Measurements from ENCODE around the gene LY6G6C. TPM values are rescaled to one million over a fixed set of nuclear protein-coding genes. Genes with fewer than 3 reads are reported as not detected.

Gene LY6G6C
- total and polyA plus RNA-seq, 2 of the 13 experiments (the other 11 are each of a cell fraction or from before 2014, with no cell fraction given), result 0.15 TPM; not detected in 1

GRCh38 chr6:31737991-31738979, 16.7 kb upstream of the LY6G6C start (continued):
- TF ChIP-seq ZNF597 (CRISPR knock-in tag; IDR thresholded peaks at IDR 0.05) (no peak), MIXL1 (CRISPR knock-in tag; IDR thresholded peaks at IDR 0.05) (peak; percentile 86), ZNF850 (CRISPR knock-in tag; conservative IDR thresholded peaks at IDR 0.05) (no peak), HNF4G (IDR thresholded peaks at IDR 0.05; ENCODE audit: borderline replicate concordance, low read depth, low read length) (peak; percentile 18; the same call in 1 of the 2 replicates), HNF4G (CRISPR knock-in tag; IDR thresholded peaks at IDR 0.05; ENCODE audit: borderline replicate concordance, low read depth) (no peak; the same call in 1 of the 2 replicates), POLR2AphosphoS5 (IDR thresholded peaks at IDR 0.05; ENCODE audit: low read depth, low read length) (peak; percentile 66), ATF7-NPFF (CRISPR knock-in tag; IDR thresholded peaks at IDR 0.05; ENCODE audit: low read depth) (0 out of 2 replicates have a peak, but pooled peaks have one; percentile 8), FLYWCH1 (CRISPR knock-in tag; IDR thresholded peaks at IDR 0.05) (no peak), NR2C2 (CRISPR knock-in tag; IDR thresholded peaks at IDR 0.05; ENCODE audit: borderline replicate concordance) (peak; percentile 58; the same call in 1 of the 2 replicates), GATA4 (IDR thresholded peaks at IDR 0.05; ENCODE audit: borderline replicate concordance, low read depth) (peak; percentile 41; the same call in 1 of the 2 replicates), MBNL3 (CRISPR knock-in tag; conservative IDR thresholded peaks at IDR 0.05) (no peak), ZHX1 (CRISPR knock-in tag; IDR thresholded peaks at IDR 0.05; ENCODE audit: low read depth) (0 out of 2 replicates have a peak, but pooled peaks have one; percentile 34), ZNF552 (CRISPR knock-in tag; IDR thresholded peaks at IDR 0.05; ENCODE audit: borderline replicate concordance) (no peak), TBP (CRISPR knock-in tag; IDR thresholded peaks at IDR 0.05) (no peak), AKAP8 (CRISPR knock-in tag; IDR thresholded peaks at IDR 0.05) (no peak), STAG1 (CRISPR knock-in tag; IDR thresholded peaks at IDR 0.05) (peak; percentile 38), ZNF777 (CRISPR knock-in tag; IDR thresholded peaks at IDR 0.05) (no peak), ZNF720 (CRISPR knock-in tag; IDR thresholded peaks at IDR 0.05) (0 out of 2 replicates have a peak, but pooled peaks have one; percentile 61), ZNF121 (CRISPR knock-in tag; IDR thresholded peaks at IDR 0.05) (no peak), SNAI1 (CRISPR knock-in tag; IDR thresholded peaks at IDR 0.05; ENCODE audit: borderline replicate concordance) (no peak), SMAD1 (CRISPR knock-in tag; IDR thresholded peaks at IDR 0.05; ENCODE audit: borderline replicate concordance, low read depth) (no peak), ETV5 (CRISPR knock-in tag; IDR thresholded peaks at IDR 0.05; ENCODE audit: borderline replicate concordance) (peak; percentile 90; the same call in 1 of the 2 replicates)
- TF ChIP-seq, protein P1, sequence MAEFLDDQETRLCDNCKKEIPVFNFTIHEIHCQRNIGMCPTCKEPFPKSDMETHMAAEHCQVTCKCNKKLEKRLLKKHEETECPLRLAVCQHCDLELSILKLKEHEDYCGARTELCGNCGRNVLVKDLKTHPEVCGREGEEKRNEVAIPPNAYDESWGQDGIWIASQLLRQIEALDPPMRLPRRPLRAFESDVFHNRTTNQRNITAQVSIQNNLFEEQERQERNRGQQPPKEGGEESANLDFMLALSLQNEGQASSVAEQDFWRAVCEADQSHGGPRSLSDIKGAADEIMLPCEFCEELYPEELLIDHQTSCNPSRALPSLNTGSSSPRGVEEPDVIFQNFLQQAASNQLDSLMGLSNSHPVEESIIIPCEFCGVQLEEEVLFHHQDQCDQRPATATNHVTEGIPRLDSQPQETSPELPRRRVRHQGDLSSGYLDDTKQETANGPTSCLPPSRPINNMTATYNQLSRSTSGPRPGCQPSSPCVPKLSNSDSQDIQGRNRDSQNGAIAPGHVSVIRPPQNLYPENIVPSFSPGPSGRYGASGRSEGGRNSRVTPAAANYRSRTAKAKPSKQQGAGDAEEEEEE (CRISPR knock-in tag; IDR thresholded peaks at IDR 0.05; ENCODE audit: borderline replicate concordance), result no peak

Data from HepG2 (cell line).